EL (cell line): Measurements from ENCODE around the gene PCDHB16.
A peak's percentile ranks its signal among the peaks of the same experiment; 100 is the strongest.
"Not testable (repeated sequence)": the region's sequence is repeated elsewhere in the genome, so short reads cannot be mapped to it uniquely, and the experiment has no call there.

ENCODE experiments used
- DNase-seq: peaks from one replicate; pipeline ENCODE4 v3.0.0-alpha.2; 2016

Gene PCDHB16

DNA sequence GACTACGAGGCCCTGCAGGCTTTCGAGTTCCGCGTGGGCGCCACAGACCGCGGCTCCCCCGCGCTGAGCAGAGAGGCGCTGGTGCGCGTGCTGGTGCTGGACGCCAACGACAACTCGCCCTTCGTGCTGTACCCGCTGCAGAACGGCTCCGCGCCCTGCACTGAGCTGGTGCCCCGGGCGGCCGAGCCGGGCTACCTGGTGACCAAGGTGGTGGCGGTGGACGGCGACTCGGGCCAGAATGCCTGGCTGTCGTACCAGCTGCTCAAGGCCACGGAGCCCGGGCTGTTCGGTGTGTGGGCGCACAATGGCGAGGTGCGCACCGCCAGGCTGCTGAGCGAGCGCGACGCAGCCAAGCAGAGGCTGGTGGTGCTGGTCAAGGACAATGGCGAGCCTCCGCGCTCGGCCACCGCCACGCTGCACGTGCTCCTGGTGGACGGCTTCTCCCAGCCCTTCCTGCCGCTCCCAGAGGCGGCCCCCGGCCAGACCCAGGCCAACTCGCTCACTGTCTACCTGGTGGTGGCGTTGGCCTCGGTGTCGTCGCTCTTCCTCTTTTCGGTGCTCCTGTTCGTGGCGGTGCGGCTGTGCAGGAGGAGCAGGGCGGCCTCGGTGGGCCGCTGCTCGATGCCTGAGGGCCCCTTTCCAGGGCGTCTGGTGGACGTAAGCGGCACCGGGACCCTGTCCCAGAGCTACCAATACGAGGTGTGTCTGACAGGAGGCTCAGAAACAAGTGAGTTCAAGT, 2.1 kb downstream of the PCDHB16 start:
- not testable (repeated sequence) for DNase-seq

DNA sequence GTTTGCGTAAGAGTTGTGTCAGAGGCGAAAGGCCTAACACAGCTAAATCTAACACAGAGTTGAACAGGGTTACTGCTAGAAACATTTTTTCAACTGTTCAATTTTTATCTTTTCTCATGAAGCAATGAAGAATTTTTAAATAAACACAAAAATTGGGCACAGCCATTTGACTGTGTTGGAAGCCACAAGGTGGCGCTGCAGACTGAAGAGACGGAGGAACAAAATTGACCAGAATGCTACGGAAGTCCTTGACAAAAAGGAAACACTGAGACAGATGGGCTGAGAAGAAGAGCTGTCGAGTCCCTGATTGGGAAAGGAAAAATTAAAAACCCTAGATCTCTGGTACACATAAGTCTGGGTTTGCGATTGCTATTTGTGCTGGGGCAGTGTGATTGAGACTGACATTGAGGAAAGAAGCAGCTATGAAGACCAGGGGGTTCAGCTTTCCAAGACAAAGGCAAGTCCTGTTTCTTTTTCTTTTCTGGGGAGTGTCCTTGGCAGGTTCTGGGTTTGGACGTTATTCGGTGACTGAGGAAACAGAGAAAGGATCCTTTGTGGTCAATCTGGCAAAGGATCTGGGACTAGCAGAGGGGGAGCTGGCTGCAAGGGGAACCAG, 4.8 kb downstream of the PCDHB16 start, which contains the start of gene PCDHB9:
Gene PCDHB9, plus strand, starts transcription at position 265 of the 616 bp plus-strand sequence. Its CDS starts 158 bp downstream, at position 423.
- peak; percentile 52 for DNase-seq

DNA sequence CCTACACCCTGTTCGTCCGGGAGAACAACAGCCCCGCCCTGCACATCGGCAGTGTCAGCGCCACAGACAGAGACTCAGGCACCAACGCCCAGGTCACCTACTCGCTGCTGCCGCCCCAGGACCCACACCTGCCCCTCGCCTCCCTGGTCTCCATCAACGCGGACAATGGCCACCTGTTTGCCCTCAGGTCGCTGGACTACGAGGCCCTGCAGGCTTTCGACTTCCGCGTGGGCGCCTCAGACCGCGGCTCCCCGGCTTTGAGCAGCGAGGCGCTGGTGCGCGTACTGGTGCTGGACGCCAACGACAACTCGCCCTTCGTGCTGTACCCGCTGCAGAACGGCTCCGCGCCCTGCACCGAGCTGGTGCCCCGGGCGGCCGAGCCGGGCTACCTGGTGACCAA, 6.5 kb downstream of the PCDHB16 start:
- DNase-seq: not testable (repeated sequence)

DNA sequence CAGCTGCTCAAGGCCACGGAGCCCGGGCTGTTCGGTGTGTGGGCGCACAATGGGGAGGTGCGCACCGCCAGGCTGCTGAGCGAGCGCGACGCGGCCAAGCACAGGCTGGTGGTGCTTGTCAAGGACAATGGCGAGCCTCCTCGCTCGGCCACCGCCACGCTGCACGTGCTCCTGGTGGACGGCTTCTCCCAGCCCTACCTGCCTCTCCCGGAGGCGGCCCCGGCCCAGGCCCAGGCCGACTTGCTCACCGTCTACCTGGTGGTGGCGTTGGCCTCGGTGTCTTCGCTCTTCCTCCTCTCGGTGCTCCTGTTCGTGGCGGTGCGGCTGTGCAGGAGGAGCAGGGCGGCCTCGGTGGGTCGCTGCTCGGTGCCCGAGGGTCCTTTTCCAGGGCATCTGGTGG, 6.9 kb downstream of the PCDHB16 start:
- not testable (repeated sequence) for DNase-seq

DNA sequence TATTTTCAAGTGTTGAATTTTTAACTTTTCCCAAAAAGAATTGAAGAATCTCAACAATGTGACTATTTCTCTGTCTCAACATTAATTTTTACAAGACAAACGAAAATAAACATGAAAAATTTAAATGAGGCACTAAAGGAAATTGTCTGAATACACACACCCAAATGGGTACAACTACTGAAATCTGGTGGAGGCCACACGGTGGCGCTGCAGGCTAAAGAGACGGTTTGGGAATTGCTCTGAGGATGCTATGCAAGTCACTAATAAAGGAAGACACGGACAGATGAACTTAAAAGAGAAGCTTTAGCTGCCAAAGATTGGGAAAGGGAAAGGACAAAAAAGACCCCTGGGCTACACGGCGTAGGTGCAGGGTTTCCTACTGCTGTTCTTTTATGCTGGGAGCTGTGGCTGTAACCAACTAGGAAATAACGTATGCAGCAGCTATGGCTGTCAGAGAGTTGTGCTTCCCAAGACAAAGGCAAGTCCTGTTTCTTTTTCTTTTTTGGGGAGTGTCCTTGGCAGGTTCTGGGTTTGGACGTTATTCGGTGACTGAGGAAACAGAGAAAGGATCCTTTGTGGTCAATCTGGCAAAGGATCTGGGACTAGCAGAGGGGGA, 10.0 kb downstream of the PCDHB16 start, which contains the start of gene PCDHB10:
Gene PCDHB10, plus strand, starts transcription at position 244 of the 616 bp plus-strand sequence. Its CDS starts 200 bp downstream, at position 444.
- DNase-seq: peak; percentile 38

DNA sequence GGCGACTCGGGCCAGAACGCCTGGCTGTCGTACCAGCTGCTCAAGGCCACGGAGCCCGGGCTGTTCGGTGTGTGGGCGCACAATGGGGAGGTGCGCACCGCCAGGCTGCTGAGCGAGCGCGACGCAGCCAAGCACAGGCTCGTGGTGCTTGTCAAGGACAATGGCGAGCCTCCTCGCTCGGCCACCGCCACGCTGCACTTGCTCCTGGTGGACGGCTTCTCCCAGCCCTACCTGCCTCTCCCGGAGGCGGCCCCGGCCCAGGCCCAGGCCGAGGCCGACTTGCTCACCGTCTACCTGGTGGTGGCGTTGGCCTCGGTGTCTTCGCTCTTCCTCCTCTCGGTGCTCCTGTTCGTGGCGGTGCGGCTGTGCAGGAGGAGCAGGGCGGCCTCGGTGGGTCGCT, 12.1 kb downstream of the PCDHB16 start:
- not testable (repeated sequence) for DNase-seq

DNA sequence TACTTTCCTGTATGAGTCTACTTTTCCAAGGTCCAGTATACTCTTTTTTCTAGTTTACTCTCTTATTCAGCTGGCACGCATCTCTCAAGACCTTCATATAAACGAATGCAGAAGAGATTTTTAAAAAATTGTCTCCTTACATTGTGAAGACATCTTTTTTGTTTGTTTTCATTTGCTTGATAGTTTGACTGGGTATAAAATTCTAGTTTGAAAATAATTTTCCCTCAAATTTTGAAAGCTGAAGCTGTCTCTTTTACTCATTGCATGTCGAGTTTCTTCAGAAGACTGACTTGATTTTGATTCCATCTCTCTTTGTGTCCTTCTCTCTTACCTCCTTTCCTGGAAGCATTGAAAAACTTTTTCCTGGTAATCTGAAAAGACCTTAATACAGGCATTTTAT, 14.2 kb downstream of the PCDHB16 start:
- DNase-seq: no peak

DNA sequence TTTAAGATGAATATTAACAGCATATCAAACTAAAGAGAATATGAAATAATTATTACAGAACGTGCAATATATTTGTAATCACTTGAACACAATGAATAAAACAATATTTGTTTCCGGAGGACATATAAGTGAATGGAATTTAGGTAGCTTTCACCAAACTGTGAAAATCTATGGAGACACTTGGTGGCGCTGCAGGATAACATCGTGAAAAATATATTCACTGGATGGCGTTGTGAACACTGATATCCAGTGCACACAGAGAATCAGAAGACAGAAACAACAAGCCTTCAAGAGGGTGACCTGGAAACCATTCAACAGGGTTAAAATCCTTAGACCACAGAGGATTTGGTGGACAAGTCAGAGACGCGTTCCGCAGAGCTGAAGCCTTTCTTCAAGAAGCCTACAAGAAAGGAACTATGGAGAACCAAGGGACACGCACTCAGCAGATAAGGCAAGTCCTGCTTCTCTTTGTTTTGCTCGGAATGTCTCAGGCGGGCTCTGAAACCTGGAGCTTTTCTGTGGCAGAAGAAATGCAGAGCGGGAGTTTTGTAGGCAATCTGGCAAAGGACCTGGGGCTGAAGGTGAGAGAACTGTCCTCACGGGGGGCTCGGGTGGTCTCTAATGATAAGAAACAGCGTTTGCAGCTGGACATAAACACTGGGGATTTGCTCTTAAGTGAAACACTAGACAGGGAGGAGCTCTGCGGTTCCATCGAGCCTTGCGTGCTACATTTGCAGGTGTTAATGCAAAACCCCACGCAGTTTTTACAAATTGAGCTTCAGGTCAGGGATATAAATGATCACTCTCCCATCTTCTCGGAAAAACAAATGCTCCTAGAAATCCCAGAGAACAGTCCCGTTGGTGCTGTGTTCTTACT, 17.4 kb downstream of the PCDHB16 start, which contains the start of gene PCDHB11:
Gene PCDHB11, plus strand, starts transcription at position 269 of the 877 bp plus-strand sequence. Its CDS starts 148 bp downstream, at position 417.
- peak; percentile 3 for DNase-seq

DNA sequence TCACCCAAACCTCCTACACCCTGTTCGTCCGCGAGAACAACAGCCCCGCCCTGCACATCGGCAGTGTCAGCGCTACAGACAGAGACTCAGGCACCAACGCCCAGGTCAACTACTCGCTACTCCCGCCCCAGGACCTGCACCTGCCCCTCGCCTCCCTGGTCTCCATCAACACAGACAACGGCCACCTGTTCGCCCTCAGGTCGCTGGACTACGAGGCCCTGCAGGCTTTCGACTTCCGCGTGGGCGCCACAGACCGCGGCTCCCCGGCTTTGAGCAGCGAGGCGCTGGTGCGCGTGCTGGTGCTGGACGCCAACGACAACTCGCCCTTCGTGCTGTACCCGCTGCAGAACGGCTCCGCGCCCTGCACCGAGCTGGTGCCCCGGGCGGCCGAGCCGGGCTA, 18.9 kb downstream of the PCDHB16 start:
- not testable (repeated sequence) for DNase-seq

DNA sequence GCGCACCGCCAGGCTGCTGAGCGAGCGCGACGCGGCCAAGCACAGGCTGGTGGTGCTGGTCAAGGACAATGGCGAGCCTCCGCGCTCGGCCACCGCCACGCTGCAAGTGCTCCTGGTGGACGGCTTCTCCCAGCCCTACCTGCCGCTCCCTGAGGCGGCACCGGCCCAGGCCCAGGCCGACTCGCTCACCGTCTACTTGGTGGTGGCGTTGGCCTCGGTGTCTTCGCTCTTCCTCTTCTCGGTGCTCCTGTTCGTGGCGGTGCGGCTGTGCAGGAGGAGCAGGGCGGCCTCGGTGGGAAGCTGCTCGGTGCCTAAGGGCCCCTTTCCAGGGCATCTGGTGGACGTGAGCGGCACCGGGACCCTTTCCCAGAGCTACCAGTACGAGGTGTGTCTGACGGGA, 19.5 kb downstream of the PCDHB16 start:
- not testable (repeated sequence) for DNase-seq

DNA sequence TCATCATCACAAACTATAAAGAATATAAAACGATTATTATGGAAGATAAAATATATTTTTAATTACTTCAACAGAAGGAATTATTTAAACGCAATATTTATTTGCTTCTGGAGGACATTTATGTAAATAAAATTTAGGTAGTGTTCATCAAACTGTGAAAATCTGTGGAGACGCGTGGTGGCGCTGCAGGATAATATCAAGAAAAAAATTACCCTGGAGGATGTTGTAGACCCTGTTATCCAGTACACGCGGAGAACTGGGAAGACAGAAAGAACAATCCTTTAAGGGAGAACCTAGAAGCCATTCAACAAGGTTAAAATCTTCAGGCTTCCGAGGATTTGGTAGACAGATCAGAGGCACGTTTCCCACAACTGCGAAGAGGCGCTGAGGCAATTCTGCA, 26.3 kb downstream of the PCDHB16 start, which contains the start of gene PCDHB12:
Gene PCDHB12, plus strand, starts transcription at position 242 of the 400 bp plus-strand sequence. CDS start 189 bp downstream, outside the sequence.
- peak; percentile 21 for DNase-seq

DNA sequence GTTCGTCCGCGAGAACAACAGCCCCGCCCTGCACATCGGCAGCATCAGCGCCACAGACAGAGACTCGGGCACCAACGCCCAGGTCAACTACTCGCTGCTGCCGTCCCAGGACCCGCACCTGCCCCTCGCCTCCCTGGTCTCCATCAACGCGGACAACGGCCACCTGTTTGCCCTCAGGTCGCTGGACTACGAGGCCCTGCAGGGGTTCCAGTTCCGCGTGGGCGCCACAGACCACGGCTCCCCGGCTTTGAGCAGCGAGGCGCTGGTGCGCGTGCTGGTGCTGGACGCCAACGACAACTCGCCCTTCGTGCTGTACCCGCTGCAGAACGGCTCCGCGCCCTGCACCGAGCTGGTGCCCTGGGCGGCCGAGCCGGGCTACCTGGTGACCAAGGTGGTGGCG, 28.1 kb downstream of the PCDHB16 start:
- not testable (repeated sequence) for DNase-seq

DNA sequence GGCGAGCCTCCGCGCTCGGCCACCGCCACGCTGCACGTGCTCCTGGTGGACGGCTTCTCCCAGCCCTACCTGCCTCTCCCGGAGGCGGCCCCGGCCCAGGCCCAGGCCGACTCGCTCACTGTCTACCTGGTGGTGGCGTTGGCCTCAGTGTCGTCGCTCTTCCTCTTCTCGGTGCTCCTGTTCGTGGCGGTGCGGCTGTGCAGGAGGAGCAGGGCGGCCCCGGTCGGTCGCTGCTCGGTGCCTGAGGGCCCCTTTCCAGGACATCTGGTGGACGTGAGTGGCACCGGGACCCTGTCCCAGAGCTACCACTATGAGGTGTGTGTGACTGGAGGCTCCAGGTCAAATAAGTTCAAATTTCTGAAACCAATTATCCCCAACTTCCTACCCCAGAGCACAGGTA, 28.7 kb downstream of the PCDHB16 start:
- DNase-seq: not testable (repeated sequence)

DNA sequence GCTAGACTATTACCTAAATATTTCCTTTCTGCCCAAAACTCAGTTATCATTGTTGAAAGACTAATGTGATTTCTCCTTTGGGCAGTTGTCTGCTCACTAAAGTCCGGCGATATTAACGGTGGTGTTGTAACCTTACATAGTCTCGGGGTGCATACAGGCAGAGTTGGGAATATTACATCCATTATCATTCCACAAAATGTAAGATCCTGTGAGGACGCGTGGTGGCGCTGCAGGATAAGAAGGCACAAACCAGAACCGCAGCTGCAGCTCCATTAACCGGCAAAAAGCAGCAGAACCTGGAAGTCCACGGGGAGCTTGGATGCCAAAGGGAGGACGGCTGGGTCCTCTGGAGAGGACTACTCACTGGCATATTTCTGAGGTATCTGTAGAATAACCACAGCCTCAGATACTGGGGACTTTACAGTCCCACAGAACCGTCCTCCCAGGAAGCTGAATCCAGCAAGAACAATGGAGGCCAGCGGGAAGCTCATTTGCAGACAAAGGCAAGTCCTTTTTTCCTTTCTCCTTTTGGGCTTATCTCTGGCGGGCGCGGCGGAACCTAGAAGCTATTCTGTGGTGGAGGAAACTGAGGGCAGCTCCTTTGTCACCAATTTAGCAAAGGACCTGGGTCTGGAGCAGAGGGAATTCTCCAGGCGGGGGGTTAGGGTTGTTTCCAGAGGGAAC, 31.6 kb downstream of the PCDHB16 start, which contains the start of gene PCDHB13:
Gene PCDHB13, plus strand, starts transcription at position 264 of the 684 bp plus-strand sequence. Its CDS starts 205 bp downstream, at position 469.
- DNase-seq: peak; percentile 64

DNA sequence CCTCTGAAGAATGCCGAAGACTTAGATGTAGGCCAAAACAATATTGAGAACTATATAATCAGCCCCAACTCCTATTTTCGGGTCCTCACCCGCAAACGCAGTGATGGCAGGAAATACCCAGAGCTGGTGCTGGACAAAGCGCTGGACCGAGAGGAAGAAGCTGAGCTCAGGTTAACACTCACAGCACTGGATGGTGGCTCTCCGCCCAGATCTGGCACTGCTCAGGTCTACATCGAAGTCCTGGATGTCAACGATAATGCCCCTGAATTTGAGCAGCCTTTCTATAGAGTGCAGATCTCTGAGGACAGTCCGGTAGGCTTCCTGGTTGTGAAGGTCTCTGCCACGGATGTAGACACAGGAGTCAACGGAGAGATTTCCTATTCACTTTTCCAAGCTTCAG, 32.4 kb downstream of the PCDHB16 start:
- DNase-seq: not testable (repeated sequence)

DNA sequence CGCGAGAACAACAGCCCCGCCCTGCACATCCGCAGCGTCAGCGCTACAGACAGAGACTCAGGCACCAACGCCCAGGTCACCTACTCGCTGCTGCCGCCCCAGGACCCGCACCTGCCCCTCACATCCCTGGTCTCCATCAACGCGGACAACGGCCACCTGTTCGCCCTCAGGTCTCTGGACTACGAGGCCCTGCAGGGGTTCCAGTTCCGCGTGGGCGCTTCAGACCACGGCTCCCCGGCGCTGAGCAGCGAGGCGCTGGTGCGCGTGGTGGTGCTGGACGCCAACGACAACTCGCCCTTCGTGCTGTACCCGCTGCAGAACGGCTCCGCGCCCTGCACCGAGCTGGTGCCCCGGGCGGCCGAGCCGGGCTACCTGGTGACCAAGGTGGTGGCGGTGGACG, 33.3 kb downstream of the PCDHB16 start:
- not testable (repeated sequence) for DNase-seq

DNA sequence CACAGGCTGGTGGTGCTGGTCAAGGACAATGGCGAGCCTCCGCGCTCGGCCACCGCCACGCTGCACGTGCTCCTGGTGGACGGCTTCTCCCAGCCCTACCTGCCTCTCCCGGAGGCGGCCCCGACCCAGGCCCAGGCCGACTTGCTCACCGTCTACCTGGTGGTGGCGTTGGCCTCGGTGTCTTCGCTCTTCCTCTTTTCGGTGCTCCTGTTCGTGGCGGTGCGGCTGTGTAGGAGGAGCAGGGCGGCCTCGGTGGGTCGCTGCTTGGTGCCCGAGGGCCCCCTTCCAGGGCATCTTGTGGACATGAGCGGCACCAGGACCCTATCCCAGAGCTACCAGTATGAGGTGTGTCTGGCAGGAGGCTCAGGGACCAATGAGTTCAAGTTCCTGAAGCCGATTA, 33.8 kb downstream of the PCDHB16 start:
- DNase-seq: not testable (repeated sequence)

DNA sequence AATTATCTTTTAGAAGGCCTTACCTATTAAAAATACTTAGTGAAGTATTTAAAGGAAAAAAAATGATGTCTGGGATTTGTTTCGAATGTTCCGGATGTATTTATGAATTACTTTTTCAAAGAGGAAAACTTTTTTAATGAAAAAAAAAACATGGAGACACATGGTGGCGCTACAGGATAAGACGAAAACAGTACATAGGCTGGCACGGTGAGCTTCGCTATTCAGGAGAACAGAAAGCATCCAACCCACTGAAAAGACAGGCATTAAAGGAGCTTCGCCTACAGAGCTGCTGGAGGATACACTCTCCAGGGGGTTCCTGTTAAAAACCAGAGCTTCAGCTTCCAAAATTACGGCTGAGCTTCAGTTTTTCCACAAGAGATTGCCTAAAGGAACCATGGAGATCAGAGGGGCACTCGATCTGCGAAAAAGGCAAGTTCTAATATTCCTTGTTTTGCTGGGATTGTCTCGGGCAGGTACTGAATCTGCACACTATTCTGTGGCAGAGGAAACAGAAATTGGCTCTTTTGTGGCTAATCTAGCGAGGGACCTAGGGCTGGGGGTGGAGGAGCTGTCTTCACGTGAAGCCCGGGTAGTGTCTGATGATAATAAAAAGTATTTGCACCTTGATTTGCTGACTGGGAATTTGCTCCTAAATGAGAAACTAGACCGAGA, 41.1 kb downstream of the PCDHB16 start, which contains the start of gene PCDHB14:
Gene PCDHB14, plus strand, starts transcription at position 232 of the 672 bp plus-strand sequence. Its CDS starts 163 bp downstream, at position 395.
- DNase-seq: peak; percentile 60

DNA sequence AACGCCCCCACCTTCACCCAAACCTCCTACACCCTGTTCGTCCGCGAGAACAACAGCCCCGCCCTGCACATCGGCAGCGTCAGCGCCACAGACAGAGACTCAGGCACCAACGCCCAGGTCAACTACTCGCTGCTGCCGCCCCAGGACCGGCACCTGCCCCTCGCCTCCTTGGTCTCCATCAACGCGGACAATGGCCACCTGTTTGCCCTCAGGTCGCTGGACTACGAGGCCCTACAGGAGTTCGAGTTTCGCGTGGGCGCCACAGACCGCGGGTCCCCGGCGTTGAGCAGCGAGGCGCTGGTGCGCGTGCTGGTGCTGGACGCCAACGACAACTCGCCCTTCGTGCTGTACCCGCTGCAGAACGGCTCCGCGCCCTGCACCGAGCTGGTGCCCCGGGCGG, 42.7 kb downstream of the PCDHB16 start:
- not testable (repeated sequence) for DNase-seq

DNA sequence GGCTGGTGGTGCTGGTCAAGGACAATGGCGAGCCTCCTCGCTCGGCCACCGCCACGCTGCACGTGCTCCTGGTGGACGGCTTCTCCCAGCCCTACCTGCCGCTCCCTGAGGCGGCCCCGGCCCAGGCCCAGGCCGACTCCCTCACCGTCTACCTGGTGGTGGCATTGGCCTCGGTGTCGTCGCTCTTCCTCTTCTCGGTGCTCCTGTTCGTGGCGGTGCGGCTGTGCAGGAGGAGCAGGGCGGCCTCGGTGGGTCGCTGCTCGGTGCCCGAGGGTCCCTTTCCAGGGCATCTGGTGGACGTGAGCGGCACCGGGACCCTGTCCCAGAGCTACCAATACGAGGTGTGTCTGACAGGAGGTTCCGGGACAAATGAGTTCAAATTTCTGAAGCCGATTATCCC, 43.2 kb downstream of the PCDHB16 start:
- DNase-seq: not testable (repeated sequence)
